Sigmoid colon (tissue), 7 donors: ENCODE results near the gene APBB2. TPM values are rescaled to one million over a fixed set of nuclear protein-coding genes. Genes with fewer than 3 reads are reported as not detected.

Experiments used
- DNase-seq: peaks from one replicate; pipeline ENCODE4 v3.0.0-alpha.2; 2019
- H3K27ac ChIP-seq, 4 donors: fragments of 200-600 bp; sonication (generic); one replicate each; pipeline ENCODE4 v1.5.1; 2016 to 2019; ENCODE audit warnings: mild to moderate bottlenecking in 1 of 4
- H3K27me3 ChIP-seq, 3 donors: fragments of 200-600 bp; sonication (generic); one replicate each; pipeline ENCODE4 v1.5.1; 2019; ENCODE audit warnings: mild to moderate bottlenecking in 1 of 3
- H3K36me3 ChIP-seq, 4 donors: fragments of 200-600 bp; sonication (generic); one replicate each; pipeline ENCODE4 v1.5.1; 2016 to 2019
- H3K4me1 ChIP-seq, 4 donors: fragments of 200-600 bp; sonication (generic); one replicate each; pipeline ENCODE4 v1.5.1; 2017 to 2019
- H3K4me3 ChIP-seq, 4 donors: fragments of 200-600 bp; sonication (generic); one replicate each; pipeline ENCODE4 v1.5.1; 2017 to 2019; ENCODE audit warnings: mild to moderate bottlenecking in 2 of 4, moderate library complexity in 1 of 4
- H3K9me3 ChIP-seq, 4 donors: fragments of 200-600 bp in 3 of 4; sonication (generic) in 3 of 4; one replicate each; pipeline versions ENCODE4 v1.5.1 to v1.6.1; 2013 to 2019
- CTCF ChIP-seq, 4 experiments: fragments of 450-650 bp in 3 of 4; fragments of 200-600 bp in 1 of 4; IDR thresholded peaks; one replicate each; pipeline ENCODE4 v1.5.1; 2016 to 2019; ENCODE audit warnings: antibody characterized with exemption in 4 of 4, mild to moderate bottlenecking in 3 of 4, moderate library complexity in 2 of 4
- EP300 ChIP-seq, 4 donors: sonication (generic); formaldehyde crosslinking; IDR thresholded peaks; one replicate each; pipeline ENCODE4 v1.6.1; 2017; ENCODE audit warnings: antibody characterized with exemption in 4 of 4
- POLR2A ChIP-seq, 2 donors: fragments of 450-650 bp; IDR thresholded peaks; one replicate each; pipeline ENCODE4 v1.6.1; 2016; ENCODE audit warnings: antibody characterized with exemption in 2 of 2, mild to moderate bottlenecking in 2 of 2, moderate library complexity in 2 of 2
- POLR2AphosphoS5 ChIP-seq, 4 donors: sonication (generic); formaldehyde crosslinking; IDR thresholded peaks; one replicate each; pipeline ENCODE4 v1.6.1; 2017; ENCODE audit warnings: antibody characterized with exemption in 4 of 4
- WGBS, 2 donors: extraction: QIAGEN DNeasy Blood & Tissue Kit; methylation state at CpG; one replicate each; pipeline ENCODE4 v1.1.7; 2013; 5-methylcytosine and 5-hydroxymethylcytosine counted together
- intact Hi-C: fragments of 100-400 bp; cut with DNase I; formaldehyde crosslinking; loops from one replicate; pipeline ENCODE4 v1.15.1; 2023
- polyA plus RNA-seq, 3 donors: library from polyadenylated mRNA; stranded (reverse); fragments of 200-250 nt; gene quantifications; one replicate each; pipeline ENCODE4 v1.2.3, GENCODE V29; 2013
- total RNA-seq, 4 donors: library from RNA; depleted of rRNA; stranded (reverse); fragments of >200 nt; gene quantifications; one replicate each; pipeline ENCODE4 v1.1.0, GENCODE V29; 2016
- donor health status: healthy with polysubstance abuse.
- donor health status: Bipolar disorder and iron deficiency.
- donor health status: healthy.

Gene APBB2
- total and polyA plus RNA-seq, 7 donors: 7.8 to 108 (median 69.1) TPM

- DNase-seq: no peak
- H3K9me3 ChIP-seq: no peaks in the 10 kb centered on the region
- no peak overlapping the region for H3K4me3 ChIP-seq
- H3K27ac ChIP-seq: peak overlapping the region; percentile 59 to 68 (median 67)
- TF ChIP-seq POLR2A (IDR thresholded peaks at IDR 0.05): no peak
- no peak for TF ChIP-seq POLR2AphosphoS5 (IDR thresholded peaks at IDR 0.05)
- TF ChIP-seq EP300 (IDR thresholded peaks at IDR 0.05): no peak
- no peak for TF ChIP-seq CTCF (IDR thresholded peaks at IDR 0.05)
- intact Hi-C loops: no loop called here
- H3K4me1 ChIP-seq: peaks cover 0 to 33% (median 18%) of the 10 kb centered on the region in 4 donors
- no peaks in the 10 kb centered on the region for H3K27me3 ChIP-seq
- 77 to 82% methylated on average over 12 of the region's 12 CpGs for WGBS, 2 donors
- no peaks in the 10 kb centered on the region for H3K36me3 ChIP-seq
These were observed 260.9 kb downstream of the APBB2 start for GRCh38 chr4:40953283-40954087.

- 87 to 94% methylated on average over 7 of the region's 7 CpGs for WGBS, 2 donors
- peaks cover 0 to 38% (median 27%) of the 10 kb centered on the region in 4 donors for H3K4me1 ChIP-seq
These were observed 261.7 kb downstream of the APBB2 start for GRCh38 chr4:40952672-40953071.

GRCh38 chr4:40952217-40952616 is 262.1 kb downstream of the APBB2 start:
- H3K27me3 ChIP-seq: no peaks in the 10 kb centered on the region
- WGBS, 2 donors: 94 to 96% methylated on average over 4 of the region's 4 CpGs

More at GRCh38 chr4:40952672-40953071, 261.7 kb downstream of the APBB2 start:
- Histone ChIP-seq H3K27me3 (no peaks in the 10 kb centered on the region), H3K4me3 (no peak overlapping the region), H3K9me3 (no peaks in the 10 kb centered on the region), H3K27ac (peak overlapping the region in 1 of 4 donors; percentile 68), H3K36me3 (no peaks in the 10 kb centered on the region)
- DNase-seq: no peak
- intact Hi-C loops: no loop called here
- no peak for TF ChIP-seq POLR2AphosphoS5 (IDR thresholded peaks at IDR 0.05)
- TF ChIP-seq POLR2A (IDR thresholded peaks at IDR 0.05): no peak
- TF ChIP-seq EP300 (IDR thresholded peaks at IDR 0.05): no peak
- TF ChIP-seq CTCF (IDR thresholded peaks at IDR 0.05): no peak

GRCh38 chr4:40951026-40951425 is 263.3 kb downstream of the APBB2 start:
- TF ChIP-seq POLR2A (IDR thresholded peaks at IDR 0.05) (no peak), EP300 (IDR thresholded peaks at IDR 0.05) (no peak), POLR2AphosphoS5 (IDR thresholded peaks at IDR 0.05) (no peak)
- intact Hi-C loops: no loop called here
- Histone ChIP-seq H3K27me3 (no peaks in the 10 kb centered on the region), H3K36me3 (no peaks in the 10 kb centered on the region), H3K4me1 (peaks cover 0 to 27% (median 23%) of the 10 kb centered on the region in 4 donors), H3K27ac (no peak overlapping the region), H3K9me3 (no peaks in the 10 kb centered on the region), H3K4me3 (no peak overlapping the region)
- DNase-seq: no peak
- WGBS, 2 donors: 96 to 99% methylated on average over 5 of the region's 5 CpGs

More at GRCh38 chr4:40952217-40952616, 262.1 kb downstream of the APBB2 start:
- Histone ChIP-seq H3K9me3 (no peaks in the 10 kb centered on the region), H3K4me3 (no peak overlapping the region), H3K27ac (no peak overlapping the region), H3K4me1 (peaks cover 0 to 35% (median 28%) of the 10 kb centered on the region in 4 donors), H3K36me3 (no peaks in the 10 kb centered on the region)
- TF ChIP-seq EP300 (IDR thresholded peaks at IDR 0.05) (no peak), POLR2AphosphoS5 (IDR thresholded peaks at IDR 0.05) (no peak), POLR2A (IDR thresholded peaks at IDR 0.05) (no peak), CTCF (IDR thresholded peaks at IDR 0.05) (no peak)
- intact Hi-C loops: no loop called here
- no peak for DNase-seq

GRCh38 chr4:40949358-40950100 is 264.8 kb downstream of the APBB2 start:
- Histone ChIP-seq H3K27ac (no peak overlapping the region), H3K4me1 (peaks cover 0 to 25% (median 22%) of the 10 kb centered on the region in 4 donors), H3K4me3 (no peak overlapping the region), H3K27me3 (no peaks in the 10 kb centered on the region), H3K36me3 (peaks cover 0 to 2% (median 0%) of the 10 kb centered on the region in 4 donors), H3K9me3 (no peaks in the 10 kb centered on the region)
- intact Hi-C loops: no loop called here
- DNase-seq: no peak
- TF ChIP-seq POLR2A (IDR thresholded peaks at IDR 0.05) (no peak), POLR2AphosphoS5 (IDR thresholded peaks at IDR 0.05) (no peak), CTCF (IDR thresholded peaks at IDR 0.05) (no peak), EP300 (IDR thresholded peaks at IDR 0.05) (no peak)
- WGBS, 2 donors: 86 to 90% methylated on average over 23 of the region's 23 CpGs
